Stimulated activated CD4-positive, alpha-beta T cell treated with anti-CD3 and anti-CD28 coated beads, Interleukin-12 subunit alpha, Interleukin-12 subunit beta, amount 100 ng/mL, for 4 hours (primary cell): ENCODE results near the gene PCYT1B.
"Not testable (repeated sequence)": the region's sequence is repeated elsewhere in the genome, so short reads cannot be mapped to it uniquely, and the experiment has no call there.

ENCODE experiments used
- DNase-seq: peaks from one replicate; pipeline ENCODE4 v3.0.0-alpha.2; 2020

The PCYT1B gene

GRCh38 chrX:24643116-24643515 is 4.0 kb downstream of the PCYT1B start:
- no peak for DNase-seq

- no peak for DNase-seq
Measured at GRCh38 chrX:24629701-24630100, 17.4 kb downstream of the PCYT1B start.

GRCh38 chrX:24619647-24620046 is 27.5 kb downstream of the PCYT1B start:
- DNase-seq, result no peak

- DNase-seq, result no peak
Measured at GRCh38 chrX:24610516-24610915, 36.6 kb downstream of the PCYT1B start.

- no peak for DNase-seq
Measured at GRCh38 chrX:24607616-24608015, 39.5 kb downstream of the PCYT1B start.

GRCh38 chrX:24605941-24606340 is 41.2 kb downstream of the PCYT1B start:
- not testable (repeated sequence) for DNase-seq

GRCh38 chrX:24603191-24603590 is 44.0 kb downstream of the PCYT1B start:
- no peak for DNase-seq

- DNase-seq, result no peak
Measured at GRCh38 chrX:24601858-24602257, 45.3 kb downstream of the PCYT1B start.

- no peak for DNase-seq
Measured at GRCh38 chrX:24594501-24594900, 52.6 kb downstream of the PCYT1B start.

GRCh38 chrX:24590111-24590510 is 57.0 kb downstream of the PCYT1B start:
- no peak for DNase-seq

GRCh38 chrX:24577091-24577490 is 70.1 kb downstream of the PCYT1B start:
- no peak for DNase-seq

GRCh38 chrX:24575496-24575895 is 71.7 kb downstream of the PCYT1B start:
- DNase-seq, result no peak

- no peak for DNase-seq
Measured at GRCh38 chrX:24574743-24575142, 72.4 kb downstream of the PCYT1B start.

GRCh38 chrX:24567169-24567568 is 80.0 kb downstream of the PCYT1B start:
- DNase-seq, result no peak

- no peak for DNase-seq
Measured at GRCh38 chrX:24566240-24566639, 80.9 kb downstream of the PCYT1B start.

GRCh38 chrX:24563291-24564010 is 83.7 kb downstream of the PCYT1B start:
- no peak for DNase-seq

GRCh38 chrX:24561121-24561520 is 86.0 kb downstream of the PCYT1B start:
- DNase-seq, result no peak

- no peak for DNase-seq
Measured at GRCh38 chrX:24553011-24553410, 94.1 kb downstream of the PCYT1B start.

GRCh38 chrX:24550166-24550565 is 97.0 kb downstream of the PCYT1B start:
- no peak for DNase-seq

- DNase-seq, result no peak
Measured at GRCh38 chrX:24547961-24548360, 99.2 kb downstream of the PCYT1B start.

GRCh38 chrX:24542756-24543155 is 104.4 kb downstream of the PCYT1B start:
- no peak for DNase-seq

GRCh38 chrX:24536551-24536950 is 110.6 kb downstream of the PCYT1B start:
- DNase-seq, result no peak

GRCh38 chrX:24528605-24529004 is 118.5 kb downstream of the PCYT1B start:
- DNase-seq, result no peak

- no peak for DNase-seq
Measured at GRCh38 chrX:24526616-24527015, 120.5 kb downstream of the PCYT1B start.

GRCh38 chrX:24525455-24525854 is 121.7 kb downstream of the PCYT1B start:
- DNase-seq, result no peak
